ENCODE results near the gene AOPEP.

AOPEP gene

GRCh38 chr9:94697972-94698581, 28.4 kb upstream of the AOPEP start:
- Histone ChIP-seq H4K20me1 (ENCODE audit: insufficient read depth, low read length) (no peaks in the 10 kb centered on the region), H3K36me3 (ENCODE audit: insufficient read depth, low read length) (no peaks in the 10 kb centered on the region; the same call in 1 of the 2 replicates), H3K9me2 (ENCODE audit: low read depth, low read length) (no peaks in the 10 kb centered on the region), H2AFZ (ENCODE audit: low read length) (no peak overlapping the region), H3K27ac (ENCODE audit: low read depth, low read length, poor library complexity, severe bottlenecking) (no peak overlapping the region), H3F3A (ENCODE audit: insufficient read depth, low read length) (no peaks in the 10 kb centered on the region), H3K79me2 (ENCODE audit: insufficient read depth, low read length) (no peaks in the 10 kb centered on the region), H3K27me3 (ENCODE audit: insufficient read depth, low read length) (no peaks in the 10 kb centered on the region), H3K4me3 (ENCODE audit: low read depth, low read length, poor library complexity, severe bottlenecking) (no peak overlapping the region), H3K4me1 (ENCODE audit: insufficient read depth, low read length, severe bottlenecking) (peaks cover 13% of the 10 kb centered on the region), H3K9me3 (ENCODE audit: low read length) (no peaks in the 10 kb centered on the region), H3K4me2 (ENCODE audit: low read length) (no peak overlapping the region), H3K9ac (ENCODE audit: low read length) (no peak overlapping the region)
- no peak for TF ChIP-seq CTCF (IDR thresholded peaks at IDR 0.05; ENCODE audit: low read length)
- TF ChIP-seq EZH2 (IDR thresholded peaks at IDR 0.05; ENCODE audit: borderline replicate concordance, low read length), result no peak

- Histone ChIP-seq H3K4me2 (ENCODE audit: low read length) (no peak overlapping the region), H3K36me3 (ENCODE audit: insufficient read depth, low read length) (no peaks in the 10 kb centered on the region), H3K79me2 (ENCODE audit: insufficient read depth, low read length) (no peaks in the 10 kb centered on the region), H3F3A (ENCODE audit: insufficient read depth, low read length) (no peaks in the 10 kb centered on the region), H3K9ac (ENCODE audit: low read length) (no peak overlapping the region), H3K4me3 (ENCODE audit: low read depth, low read length, poor library complexity, severe bottlenecking) (no peak overlapping the region), H4K20me1 (ENCODE audit: insufficient read depth, low read length) (no peaks in the 10 kb centered on the region), H3K9me2 (ENCODE audit: low read depth, low read length) (no peaks in the 10 kb centered on the region), H3K4me1 (ENCODE audit: insufficient read depth, low read length, severe bottlenecking) (no peaks in the 10 kb centered on the region), H2AFZ (ENCODE audit: low read length) (no peak overlapping the region), H3K27ac (ENCODE audit: low read depth, low read length, poor library complexity, severe bottlenecking) (no peak overlapping the region), H3K27me3 (ENCODE audit: insufficient read depth, low read length) (no peaks in the 10 kb centered on the region), H3K9me3 (ENCODE audit: low read length) (no peaks in the 10 kb centered on the region)
- TF ChIP-seq CTCF (IDR thresholded peaks at IDR 0.05; ENCODE audit: low read length) (no peak), EZH2 (IDR thresholded peaks at IDR 0.05; ENCODE audit: borderline replicate concordance, low read length) (no peak)
Measured at GRCh38 chr9:94699715-94700373, 26.7 kb upstream of the AOPEP start.

- Histone ChIP-seq H3K4me3 (ENCODE audit: low read depth, low read length, poor library complexity, severe bottlenecking) (no peak overlapping the region), H3K36me3 (ENCODE audit: insufficient read depth, low read length) (no peaks in the 10 kb centered on the region), H3K27ac (ENCODE audit: low read depth, low read length, poor library complexity, severe bottlenecking) (no peak overlapping the region), H3K79me2 (ENCODE audit: insufficient read depth, low read length) (no peaks in the 10 kb centered on the region), H3K9me2 (ENCODE audit: low read depth, low read length) (no peaks in the 10 kb centered on the region), H3K9ac (ENCODE audit: low read length) (no peak overlapping the region), H3F3A (ENCODE audit: insufficient read depth, low read length) (no peaks in the 10 kb centered on the region), H3K9me3 (ENCODE audit: low read length) (no peaks in the 10 kb centered on the region), H4K20me1 (ENCODE audit: insufficient read depth, low read length) (no peaks in the 10 kb centered on the region), H3K4me2 (ENCODE audit: low read length) (no peak overlapping the region), H3K4me1 (ENCODE audit: insufficient read depth, low read length, severe bottlenecking) (no peaks in the 10 kb centered on the region), H2AFZ (ENCODE audit: low read length) (no peak overlapping the region), H3K27me3 (ENCODE audit: insufficient read depth, low read length) (no peaks in the 10 kb centered on the region)
- no peak for TF ChIP-seq CTCF (IDR thresholded peaks at IDR 0.05; ENCODE audit: low read length)
- no peak for TF ChIP-seq EZH2 (IDR thresholded peaks at IDR 0.05; ENCODE audit: borderline replicate concordance, low read length)
Measured at GRCh38 chr9:94700445-94700844, 26.1 kb upstream of the AOPEP start.

Data from OCI-LY1 (cell line).